ES-I3 (cell line): ENCODE results near the gene SPRY4.

ENCODE experiments used
- H3K36me3 ChIP-seq: 2 replicates; pipeline ENCODE4 v1.6.1; 2013; ENCODE audit warnings: mild to moderate bottlenecking, low read length, control low read depth, moderate library complexity; ENCODE audit not compliant: insufficient read depth
- H3K4me1 ChIP-seq: 2 replicates; pipeline ENCODE4 v1.6.1; 2013; ENCODE audit warnings: mild to moderate bottlenecking, control low read depth, low read length; ENCODE audit not compliant: insufficient read depth
- H3K9ac ChIP-seq: 2 replicates; pipeline ENCODE4 v1.6.1; 2013; ENCODE audit warnings: low read depth, mild to moderate bottlenecking, low read length, moderate library complexity
- H3K9me3 ChIP-seq: 2 replicates; pipeline ENCODE4 v1.6.1; 2013; ENCODE audit warnings: mild to moderate bottlenecking, low read length, moderate library complexity; ENCODE audit not compliant: control insufficient read depth, insufficient read depth

The SPRY4 gene

DNA sequence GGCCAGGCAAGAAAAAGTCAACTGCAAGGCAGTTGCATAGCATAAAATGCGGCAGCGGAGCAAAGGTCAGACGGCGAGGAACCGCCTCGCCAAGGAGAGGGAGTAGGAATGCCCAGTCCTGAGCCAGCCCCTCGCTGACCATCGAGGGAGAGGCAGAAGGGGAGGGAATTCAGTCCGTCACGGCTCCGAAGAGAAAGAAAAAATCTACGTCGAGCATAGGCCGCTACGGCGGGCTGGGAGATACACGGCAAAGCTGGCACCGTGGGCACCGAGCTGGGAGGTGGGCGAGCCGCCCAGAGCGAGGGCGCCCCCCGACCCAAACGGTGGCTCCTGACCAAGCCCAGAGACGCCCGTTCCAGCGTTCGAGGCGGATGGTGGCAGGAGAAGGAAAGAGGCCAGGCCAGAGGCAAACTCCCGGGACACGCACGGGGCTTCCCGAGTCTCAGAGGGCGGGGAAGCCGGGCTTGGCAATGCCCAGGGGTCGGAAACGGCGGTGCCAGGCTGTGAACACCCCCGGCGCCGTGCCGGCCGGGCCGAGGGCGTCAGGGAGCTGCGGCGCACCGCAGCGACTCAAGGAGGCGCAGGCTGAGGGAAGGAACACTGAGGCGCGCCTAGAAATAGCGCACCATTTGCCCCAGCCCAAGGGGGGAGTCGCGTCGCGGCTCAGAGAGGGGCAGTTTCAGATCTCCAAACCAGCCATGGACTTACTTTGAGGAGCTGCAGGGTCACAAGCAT, 518 bp downstream of the SPRY4 start:
- no peaks in the 10 kb centered on the region for H3K9me3 ChIP-seq
- H3K4me1 ChIP-seq, result peaks cover 22% of the 10 kb centered on the region
- peaks cover 25% of the 10 kb centered on the region for H3K36me3 ChIP-seq
- peak overlapping the region; percentile 85 for H3K9ac ChIP-seq

DNA sequence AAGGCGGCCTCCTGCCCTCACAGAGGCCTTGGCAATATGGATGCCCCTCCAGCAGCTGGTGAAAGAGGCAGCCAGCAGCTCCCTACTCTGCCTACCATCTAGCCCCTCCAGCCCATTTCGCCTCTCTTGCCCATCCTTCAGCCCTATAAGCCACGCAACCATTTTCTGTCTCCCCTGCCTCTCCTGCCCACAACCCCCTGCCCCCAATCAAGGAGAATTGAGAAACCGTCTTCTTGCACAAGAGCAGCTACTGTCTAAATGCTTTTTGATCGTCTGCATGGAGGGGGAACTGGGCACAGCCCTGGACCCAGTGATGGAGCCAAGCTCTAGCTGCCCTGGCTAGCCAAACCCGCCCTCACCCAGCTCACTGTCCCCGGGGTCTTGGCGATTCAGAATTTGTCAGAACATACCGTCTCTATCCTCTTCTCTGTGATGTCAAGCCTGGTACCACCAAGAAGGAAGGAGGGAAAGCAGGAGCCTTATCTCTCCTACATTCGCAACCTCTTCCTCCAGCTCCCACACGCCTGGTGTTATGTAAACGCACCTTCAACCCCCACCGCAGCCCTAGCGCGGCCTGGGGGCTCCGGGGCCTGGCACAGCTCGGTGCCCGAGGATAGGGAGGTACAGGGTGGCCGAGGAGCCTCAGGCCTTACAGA, 1.2 kb downstream of the SPRY4 start:
- H3K36me3 ChIP-seq, result peaks cover 30% of the 10 kb centered on the region
- H3K9me3 ChIP-seq, result no peaks in the 10 kb centered on the region
- peaks cover 27% of the 10 kb centered on the region for H3K4me1 ChIP-seq
- peak overlapping the region; percentile 85 for H3K9ac ChIP-seq

DNA sequence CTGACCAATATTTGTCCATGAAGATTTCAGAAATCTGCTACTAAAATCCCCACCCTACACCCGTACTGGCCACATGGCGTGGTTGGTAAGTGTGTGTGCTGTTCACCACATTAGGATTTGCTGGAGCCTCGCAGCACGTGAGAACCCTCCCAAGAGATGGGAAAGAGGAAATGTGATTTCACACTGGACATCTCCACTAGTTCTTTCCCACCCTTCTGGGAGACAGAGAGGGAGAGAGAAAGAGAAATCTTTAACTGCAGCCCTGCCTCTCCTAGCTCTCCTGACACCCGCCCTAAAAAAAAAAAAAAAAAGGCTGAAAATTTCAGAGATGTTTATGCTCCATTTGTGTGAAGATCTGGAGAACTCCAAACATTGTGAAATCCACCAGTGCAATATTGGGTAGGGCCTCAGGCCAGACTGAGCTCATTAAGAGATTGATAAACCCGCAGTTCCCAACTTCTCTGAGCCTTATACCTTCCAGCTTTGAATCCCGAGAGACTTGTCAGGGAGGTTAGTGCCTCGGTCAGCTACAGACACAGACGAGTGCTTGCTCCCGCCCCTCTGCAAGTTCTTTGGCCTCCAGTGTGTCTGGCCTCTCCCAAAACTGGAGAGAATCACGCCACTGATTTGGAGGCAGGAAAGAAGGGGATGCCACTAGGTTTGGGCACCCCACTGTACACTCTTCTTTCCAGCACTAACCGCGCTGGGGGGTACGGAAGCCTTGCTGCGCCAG, 1.9 kb downstream of the SPRY4 start:
- peaks cover 30% of the 10 kb centered on the region for H3K36me3 ChIP-seq
- H3K9ac ChIP-seq, result peak overlapping the region; percentile 85
- peaks cover 27% of the 10 kb centered on the region for H3K4me1 ChIP-seq
- H3K9me3 ChIP-seq, result no peaks in the 10 kb centered on the region

- Histone ChIP-seq H3K36me3 (peaks cover 33% of the 10 kb centered on the region), H3K4me1 (peaks cover 25% of the 10 kb centered on the region), H3K9me3 (no peaks in the 10 kb centered on the region), H3K9ac (peak overlapping the region; percentile 85)
Observed at GRCh38 chr5:142322403-142322746, 2.4 kb downstream of the SPRY4 start.

DNA sequence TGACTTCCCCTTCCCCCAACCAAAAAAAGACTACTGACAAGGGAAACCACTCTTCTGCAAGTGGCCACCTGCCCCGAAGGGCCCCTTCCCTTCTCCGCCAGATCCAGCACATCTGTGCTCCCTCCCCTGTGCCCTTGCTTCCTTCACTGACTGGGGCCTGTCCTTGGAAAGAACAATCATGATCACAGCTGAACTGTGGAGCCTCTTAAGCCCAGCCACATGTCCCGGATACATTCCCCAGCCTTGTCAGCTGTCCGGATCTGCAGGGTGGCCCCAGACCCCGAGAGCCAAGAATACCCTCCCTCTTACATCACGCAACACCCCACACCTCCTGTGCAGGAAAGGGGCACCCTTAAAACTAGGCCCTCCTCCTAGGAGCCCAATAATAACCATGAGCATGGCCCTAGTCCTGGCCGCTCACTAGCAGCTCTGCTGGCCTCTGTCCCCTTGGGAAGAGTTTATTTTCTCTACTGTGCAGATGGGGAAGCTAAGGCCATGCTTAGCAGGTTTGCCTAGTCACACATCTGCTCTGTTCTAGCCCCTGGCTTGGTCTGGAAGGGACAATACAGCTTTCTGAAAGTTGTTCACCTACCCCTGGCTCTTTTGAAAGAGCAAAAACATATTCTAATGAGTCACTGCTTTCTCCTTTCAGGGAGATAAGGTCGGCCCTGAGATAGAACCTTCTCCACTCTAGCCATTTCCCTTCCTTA, 3.8 kb downstream of the SPRY4 start:
- Histone ChIP-seq H3K9ac (peak overlapping the region; percentile 85), H3K4me1 (peaks cover 33% of the 10 kb centered on the region), H3K36me3 (peaks cover 47% of the 10 kb centered on the region), H3K9me3 (no peaks in the 10 kb centered on the region)

DNA sequence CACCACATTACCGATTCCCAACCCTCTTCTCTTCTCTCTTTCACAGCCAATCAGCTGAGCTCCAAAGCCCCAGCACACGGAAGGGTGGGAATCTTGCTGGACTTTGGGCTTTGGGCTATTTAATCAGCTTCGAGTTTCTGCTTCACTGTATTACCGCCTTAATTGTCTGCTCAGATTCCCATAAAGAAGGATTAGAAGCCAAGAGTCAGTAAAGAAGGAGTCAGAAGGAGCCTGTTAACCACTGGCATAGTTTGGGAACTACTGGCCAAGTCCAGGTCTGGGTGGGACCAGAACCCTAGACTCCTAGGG, 4.4 kb downstream of the SPRY4 start:
- Histone ChIP-seq H3K36me3 (peaks cover 52% of the 10 kb centered on the region), H3K9ac (peak overlapping the region; percentile 85), H3K4me1 (peaks cover 40% of the 10 kb centered on the region), H3K9me3 (no peaks in the 10 kb centered on the region)

DNA sequence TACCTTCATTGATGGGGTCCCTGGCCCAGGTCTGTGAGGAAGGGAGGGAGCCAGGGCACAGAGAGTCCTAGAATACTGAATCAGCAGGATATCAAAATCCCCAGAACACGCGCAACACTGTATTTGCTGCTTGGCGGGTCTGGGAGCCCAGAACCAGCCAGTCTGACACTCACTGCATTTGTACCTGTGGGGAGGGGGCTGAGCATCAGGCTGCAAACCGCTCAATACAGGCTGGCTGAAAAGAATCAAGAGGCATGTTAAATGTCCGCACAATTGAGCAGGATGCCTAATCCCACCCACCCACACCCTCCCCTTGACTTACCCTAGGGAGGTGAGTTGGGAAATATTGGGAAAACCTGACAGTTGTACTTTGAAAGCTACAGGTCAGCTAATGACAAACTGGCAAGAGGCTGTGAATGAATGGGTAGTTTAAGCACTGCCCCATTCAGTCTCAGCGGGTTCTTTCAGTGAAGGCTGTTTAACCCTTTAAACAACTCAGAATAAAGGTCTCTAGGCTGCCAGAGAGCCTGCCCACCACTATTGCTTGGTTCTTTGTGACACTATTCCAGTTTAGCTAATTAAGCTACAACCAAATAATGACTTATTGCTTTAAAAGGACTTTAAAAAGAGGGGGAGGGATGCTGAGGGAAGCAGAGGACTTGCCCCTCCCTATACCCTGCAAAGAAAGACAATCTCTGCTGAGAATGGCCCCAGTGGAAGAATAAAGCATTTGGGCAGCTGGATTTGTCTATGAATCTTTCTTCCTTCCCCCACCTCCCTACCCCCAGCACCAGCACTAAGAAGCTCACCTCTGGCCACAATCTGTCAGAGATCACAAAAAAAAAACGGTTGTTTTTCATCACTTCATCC, 5.0 kb downstream of the SPRY4 start:
- Histone ChIP-seq H3K4me1 (peaks cover 40% of the 10 kb centered on the region), H3K9ac (peak overlapping the region; percentile 85), H3K36me3 (peaks cover 58% of the 10 kb centered on the region), H3K9me3 (no peaks in the 10 kb centered on the region)

GRCh38 chr5:142319105-142319504, 5.7 kb downstream of the SPRY4 start:
- peaks cover 44% of the 10 kb centered on the region for H3K4me1 ChIP-seq
- no peaks in the 10 kb centered on the region for H3K9me3 ChIP-seq
- peak overlapping the region; percentile 85; the same call in 1 of the 2 replicates for H3K9ac ChIP-seq
- peaks cover 60% of the 10 kb centered on the region for H3K36me3 ChIP-seq

- peaks cover 57% of the 10 kb centered on the region for H3K36me3 ChIP-seq
- peaks cover 51% of the 10 kb centered on the region for H3K4me1 ChIP-seq
- no peaks in the 10 kb centered on the region for H3K9me3 ChIP-seq
- no peak overlapping the region for H3K9ac ChIP-seq
Observed at GRCh38 chr5:142317753-142318152, 7.1 kb downstream of the SPRY4 start.

DNA sequence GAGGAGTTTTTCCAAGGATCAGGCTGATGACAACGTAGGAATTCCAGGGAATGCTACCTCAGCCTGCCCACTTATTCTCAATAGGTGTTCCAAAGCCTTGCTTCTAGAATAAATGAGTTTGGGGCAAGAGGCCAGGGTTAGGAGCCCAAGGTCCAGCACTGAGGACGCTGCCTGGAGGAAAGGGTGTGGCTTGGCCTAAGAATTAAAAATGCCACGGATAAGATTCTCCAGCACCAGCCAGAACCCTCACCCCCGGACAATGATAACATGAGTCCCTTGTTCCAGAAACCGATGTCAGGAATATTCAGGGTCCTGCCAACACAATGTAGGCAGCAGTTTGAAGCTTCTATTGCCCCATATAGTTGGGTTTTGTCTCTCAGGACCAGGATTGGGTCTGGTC, 7.6 kb downstream of the SPRY4 start:
- H3K9me3 ChIP-seq, result no peaks in the 10 kb centered on the region
- peaks cover 59% of the 10 kb centered on the region for H3K36me3 ChIP-seq
- peaks cover 55% of the 10 kb centered on the region for H3K4me1 ChIP-seq
- H3K9ac ChIP-seq, result no peak overlapping the region

DNA sequence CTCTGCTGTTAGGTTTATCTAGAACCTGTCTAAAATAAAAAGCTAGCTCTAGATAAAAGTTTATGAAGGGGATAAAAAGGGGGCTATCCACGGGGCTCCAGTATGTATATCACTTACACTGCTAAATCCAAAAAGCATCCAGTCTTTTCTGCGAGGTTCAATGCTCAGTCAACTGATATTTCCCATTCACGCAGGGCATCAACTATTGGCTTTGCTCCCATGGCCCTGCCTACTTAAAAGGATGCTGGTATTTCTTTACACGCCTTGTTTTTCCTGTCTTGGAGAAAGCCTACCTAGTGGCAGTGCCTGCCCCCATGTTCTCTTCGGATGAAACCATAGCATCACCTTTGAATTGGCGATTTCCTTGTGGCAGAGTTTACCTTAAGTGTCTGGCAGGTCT, 8.1 kb downstream of the SPRY4 start:
- H3K9me3 ChIP-seq, result no peaks in the 10 kb centered on the region
- H3K9ac ChIP-seq, result no peak overlapping the region
- H3K36me3 ChIP-seq, result peaks cover 61% of the 10 kb centered on the region
- H3K4me1 ChIP-seq, result peaks cover 59% of the 10 kb centered on the region

- H3K9me3 ChIP-seq, result no peaks in the 10 kb centered on the region
- H3K9ac ChIP-seq, result no peak overlapping the region
- H3K4me1 ChIP-seq, result peaks cover 64% of the 10 kb centered on the region
- peaks cover 62% of the 10 kb centered on the region for H3K36me3 ChIP-seq
Observed at GRCh38 chr5:142316051-142316450, 8.8 kb downstream of the SPRY4 start.

DNA sequence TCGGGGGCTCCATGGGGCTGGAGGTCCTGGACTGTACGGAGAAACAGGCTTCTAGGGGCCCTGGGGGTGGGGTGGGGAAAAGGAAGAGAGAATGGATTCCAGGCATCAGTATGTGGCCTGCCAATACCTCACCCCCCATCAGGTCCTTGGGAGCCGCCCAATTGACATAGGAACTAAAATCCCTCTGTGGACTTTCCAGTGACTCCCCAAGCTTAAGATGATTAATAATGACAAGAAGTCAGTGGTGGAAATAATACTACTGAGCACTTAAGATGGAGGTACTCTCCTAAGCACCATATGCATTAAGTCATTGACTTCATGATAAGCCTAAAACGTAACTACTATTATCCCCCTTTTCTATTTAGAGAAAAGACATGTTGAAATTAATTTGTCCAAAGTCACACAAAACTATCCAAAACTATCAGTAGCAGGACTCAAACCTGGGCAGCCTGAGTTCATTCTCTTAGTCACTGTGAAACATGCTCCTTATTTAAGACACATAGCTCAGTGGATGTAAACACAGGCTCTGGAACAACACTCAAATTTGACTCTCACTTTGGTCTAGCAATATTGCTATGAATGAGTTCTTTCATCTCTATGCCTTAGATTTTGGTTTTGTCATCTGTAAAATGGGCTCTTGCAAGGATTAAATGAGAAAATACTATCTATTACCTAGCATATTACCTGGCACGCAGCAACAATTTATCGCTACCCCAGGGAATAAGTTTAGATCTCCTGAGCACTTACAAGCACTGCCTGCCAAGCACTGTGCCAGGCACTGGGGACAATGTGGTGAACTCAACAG, 9.5 kb downstream of the SPRY4 start:
- Histone ChIP-seq H3K9ac (no peak overlapping the region), H3K4me1 (peaks cover 68% of the 10 kb centered on the region), H3K9me3 (no peaks in the 10 kb centered on the region), H3K36me3 (peaks cover 65% of the 10 kb centered on the region)
